ENCODE data around the gene SFN. TPM values are rescaled to one million over a fixed set of nuclear protein-coding genes. Genes with fewer than 3 reads are reported as not detected.
"Not testable (repeated sequence)": the region's sequence is repeated elsewhere in the genome, so short reads cannot be mapped to it uniquely, and the experiment has no call there.

SFN gene
- total RNA-seq, 1 experiment from 2014 or later, result 14.3 TPM

GRCh38 chr1:26833432-26834405 lies 29.2 kb upstream of the SFN start (continued):
- TF ChIP-seq ZNF532 (CRISPR knock-in tag; IDR thresholded peaks at IDR 0.05; ENCODE audit: borderline replicate concordance), result no peak
- TF ChIP-seq USF2 (CRISPR knock-in tag; IDR thresholded peaks at IDR 0.05), result no peak
- TF ChIP-seq ZNF232 (CRISPR knock-in tag; IDR thresholded peaks at IDR 0.05), result no peak
- no peak for TF ChIP-seq SOX15 (CRISPR knock-in tag; IDR thresholded peaks at IDR 0.05)
- no peak for TF ChIP-seq KAT7 (CRISPR knock-in tag; IDR thresholded peaks at IDR 0.05; ENCODE audit: borderline replicate concordance)
- TF ChIP-seq ARID4B (CRISPR knock-in tag; IDR thresholded peaks at IDR 0.05; ENCODE audit: borderline replicate concordance), result no peak
- TF ChIP-seq, protein P1, sequence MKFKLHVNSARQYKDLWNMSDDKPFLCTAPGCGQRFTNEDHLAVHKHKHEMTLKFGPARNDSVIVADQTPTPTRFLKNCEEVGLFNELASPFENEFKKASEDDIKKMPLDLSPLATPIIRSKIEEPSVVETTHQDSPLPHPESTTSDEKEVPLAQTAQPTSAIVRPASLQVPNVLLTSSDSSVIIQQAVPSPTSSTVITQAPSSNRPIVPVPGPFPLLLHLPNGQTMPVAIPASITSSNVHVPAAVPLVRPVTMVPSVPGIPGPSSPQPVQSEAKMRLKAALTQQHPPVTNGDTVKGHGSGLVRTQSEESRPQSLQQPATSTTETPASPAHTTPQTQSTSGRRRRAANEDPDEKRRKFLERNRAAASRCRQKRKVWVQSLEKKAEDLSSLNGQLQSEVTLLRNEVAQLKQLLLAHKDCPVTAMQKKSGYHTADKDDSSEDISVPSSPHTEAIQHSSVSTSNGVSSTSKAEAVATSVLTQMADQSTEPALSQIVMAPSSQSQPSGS (CRISPR knock-in tag; IDR thresholded peaks at IDR 0.05; ENCODE audit: borderline replicate concordance, low read depth), result no peak
- TF ChIP-seq FOXP1 (CRISPR knock-in tag; IDR thresholded peaks at IDR 0.05; ENCODE audit: borderline replicate concordance), result no peak
- no peak for TF ChIP-seq TP53 (CRISPR knock-in tag; IDR thresholded peaks at IDR 0.05)
- TF ChIP-seq NFYB (CRISPR knock-in tag; conservative IDR thresholded peaks at IDR 0.05; ENCODE audit: low read depth), result no peak
- TF ChIP-seq ZNF396 (CRISPR knock-in tag; IDR thresholded peaks at IDR 0.05; ENCODE audit: borderline replicate concordance), result no peak

DNA sequence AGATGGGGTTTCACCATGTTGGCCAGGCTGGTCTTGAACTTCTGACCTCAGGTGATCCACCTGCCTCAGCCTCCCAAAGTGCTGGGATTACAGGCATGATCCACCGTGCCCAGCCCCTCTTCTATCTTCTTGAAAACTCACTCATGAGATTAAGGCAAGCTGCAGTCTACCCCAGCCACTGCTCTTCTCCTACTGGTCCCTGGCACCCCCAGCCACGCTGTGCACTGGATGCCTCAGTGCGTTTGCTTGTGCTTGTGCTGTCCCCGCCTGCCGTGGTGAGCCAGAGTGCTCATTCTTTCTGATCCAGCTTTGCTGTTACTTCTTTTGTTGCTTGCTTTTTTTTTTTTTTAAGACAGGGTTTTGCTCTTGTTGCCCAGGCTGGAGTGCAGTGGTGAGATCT lies 25.3 kb upstream of the SFN start:
- peaks cover 47% of the 10 kb centered on the region for H3K36me3 Mint-ChIP-seq
- H3K27ac Mint-ChIP-seq; H3K27me3 Mint-ChIP-seq (ENCODE audit: low read depth); H3K9me3 Mint-ChIP-seq; POLR2A ChIA-PET; ATAC-seq; H3K4me1 Mint-ChIP-seq; H3K4me3 Mint-ChIP-seq; DNase-seq (ENCODE audit: low spot score): not testable (repeated sequence)
- CTCF ChIA-PET, result interaction anchor here (1.6 kb wide), 1 partner anchor 28 kb away, joined by 3 read pairs; no protein-coding TSS in a partner anchor

All from WTC11 (cell line).